NK-92 (cell line): Measurements from ENCODE around the gene APOD.
"Not testable (repeated sequence)": the region's sequence is repeated elsewhere in the genome, so short reads cannot be mapped to it uniquely, and the experiment has no call there.

Experiments used
- DNase-seq: peaks from one replicate; lab custom pipeline; 2025; ENCODE audit not compliant: unreplicated experiment; lab: John Stamatoyannopoulos, UW

APOD gene

GRCh38 chr3:195617784-195618659 lies 34.3 kb upstream of the APOD start:
- not testable (repeated sequence) for DNase-seq

DNA sequence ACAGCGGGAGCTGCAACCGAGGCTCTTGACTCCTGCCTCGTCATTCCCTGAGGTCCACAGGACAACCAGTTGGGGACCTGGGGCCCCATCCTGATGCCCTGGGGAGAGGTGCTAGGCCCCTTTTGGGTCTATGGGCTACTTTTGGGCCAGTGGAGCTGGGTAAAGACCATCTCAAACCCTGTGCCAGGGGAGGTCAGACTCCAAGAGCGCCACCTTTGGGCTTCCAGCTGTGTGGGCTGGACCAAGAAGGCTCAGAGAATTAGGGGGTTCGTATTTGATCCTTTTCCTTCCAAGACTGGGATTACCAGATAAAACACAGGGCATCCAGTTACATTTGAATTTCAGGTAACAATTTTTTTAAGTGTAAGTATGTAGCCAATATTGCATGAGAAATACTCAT lies 33.4 kb upstream of the APOD start:
- DNase-seq = not testable (repeated sequence)

DNA sequence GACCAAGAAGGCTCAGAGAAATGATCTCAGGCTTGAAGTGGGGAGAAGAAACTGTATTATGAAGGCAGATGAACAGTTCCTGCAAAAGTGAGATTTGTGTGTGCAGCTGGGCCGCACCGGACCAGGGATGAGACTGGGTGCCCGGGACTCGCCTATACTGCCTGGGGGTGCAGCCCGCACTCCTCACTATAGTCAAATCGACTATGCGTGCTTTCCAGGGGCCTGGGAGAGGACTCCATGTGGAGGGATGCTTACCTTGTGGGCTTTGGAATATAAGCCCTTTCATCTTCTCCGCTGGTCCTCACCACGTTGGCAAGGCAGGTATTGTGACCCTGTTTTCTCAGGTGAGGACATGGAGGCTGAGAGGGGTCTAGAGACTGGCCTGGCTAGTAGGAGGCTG lies 32.9 kb upstream of the APOD start:
- DNase-seq = no peak

- not testable (repeated sequence) for DNase-seq
Measured at GRCh38 chr3:195615952-195616537, 32.3 kb upstream of the APOD start.

DNA sequence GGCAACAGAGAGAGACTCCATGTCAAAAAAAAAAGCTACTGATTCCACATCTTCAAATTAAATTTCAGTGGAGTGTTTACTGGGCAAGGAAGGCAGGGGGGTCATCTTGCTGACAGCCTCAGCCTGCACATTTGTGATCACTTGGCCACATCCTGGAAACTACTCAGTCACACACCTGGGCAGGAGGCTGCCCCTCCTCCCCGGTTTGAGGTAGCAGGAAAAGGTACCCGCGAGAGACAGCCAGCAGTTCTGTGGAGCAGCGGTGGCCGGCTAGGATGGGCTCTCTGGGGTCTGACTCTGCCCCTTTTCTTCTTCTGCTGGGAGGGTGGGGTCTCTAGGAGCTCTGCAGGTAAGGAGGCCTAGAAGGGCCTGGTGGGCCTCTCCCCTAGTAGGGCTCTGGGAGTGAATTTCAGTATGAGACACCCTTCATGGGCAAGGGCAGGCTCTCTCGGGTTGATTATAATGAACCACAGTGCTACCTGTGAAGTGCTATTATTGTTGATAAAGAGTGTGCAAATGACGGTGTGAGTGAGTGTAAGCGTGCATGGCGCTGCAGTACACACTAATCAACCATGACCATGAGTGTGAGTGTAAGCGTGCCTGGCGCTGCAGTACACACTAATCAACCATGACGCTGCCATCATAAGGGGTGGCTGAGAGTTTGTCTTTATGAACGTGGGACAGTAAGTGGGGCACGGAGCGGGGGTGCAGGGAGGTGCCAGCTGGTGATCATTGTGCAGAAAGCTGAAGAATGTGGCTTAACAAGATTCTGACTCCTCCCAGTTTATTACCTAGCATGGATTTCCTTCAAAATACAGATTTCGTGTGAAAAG lies 31.1 kb upstream of the APOD start:
- not testable (repeated sequence) for DNase-seq

- no peak for DNase-seq
Measured at GRCh38 chr3:195613468-195614069, 29.8 kb upstream of the APOD start.

DNA sequence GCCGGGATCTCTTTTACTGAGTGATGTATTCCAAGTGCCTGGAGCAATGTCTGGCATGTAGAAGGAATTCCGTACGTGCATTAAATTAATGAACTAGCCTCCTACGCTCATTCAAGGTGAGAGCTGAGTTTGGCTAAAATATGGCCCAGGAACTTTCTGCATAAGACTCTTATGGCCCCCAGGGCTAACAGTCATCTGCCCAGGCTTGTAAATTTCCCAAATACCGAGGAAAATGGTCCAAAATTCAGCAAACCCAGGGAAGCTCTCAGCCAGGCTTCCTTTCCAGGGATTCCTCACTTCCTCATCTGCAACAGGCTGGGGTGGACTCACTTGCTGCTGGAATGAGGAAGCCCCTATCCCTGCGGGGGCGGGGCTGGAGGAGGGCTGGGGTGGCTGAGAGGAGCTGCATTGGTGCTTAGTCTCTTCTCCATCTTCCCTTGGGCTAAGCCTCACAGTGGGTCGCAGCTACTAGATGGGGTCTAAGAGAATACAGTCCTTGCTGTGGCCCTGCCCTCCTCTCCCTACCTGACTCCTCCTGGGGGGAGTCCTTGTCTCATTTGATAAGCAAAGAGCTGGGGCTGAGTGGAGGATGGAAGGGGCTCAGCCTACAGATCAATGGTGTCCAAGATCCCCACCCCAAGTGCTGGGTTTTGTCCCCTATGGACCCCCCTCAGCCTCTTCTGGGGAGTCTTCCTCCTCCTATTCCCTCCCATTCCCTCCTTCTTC lies 28.5 kb upstream of the APOD start:
- DNase-seq = no peak

GRCh38 chr3:195609229-195609628 lies 25.5 kb upstream of the APOD start:
- no peak for DNase-seq

GRCh38 chr3:195601785-195602184 lies 18.0 kb upstream of the APOD start:
- not testable (repeated sequence) for DNase-seq

DNA sequence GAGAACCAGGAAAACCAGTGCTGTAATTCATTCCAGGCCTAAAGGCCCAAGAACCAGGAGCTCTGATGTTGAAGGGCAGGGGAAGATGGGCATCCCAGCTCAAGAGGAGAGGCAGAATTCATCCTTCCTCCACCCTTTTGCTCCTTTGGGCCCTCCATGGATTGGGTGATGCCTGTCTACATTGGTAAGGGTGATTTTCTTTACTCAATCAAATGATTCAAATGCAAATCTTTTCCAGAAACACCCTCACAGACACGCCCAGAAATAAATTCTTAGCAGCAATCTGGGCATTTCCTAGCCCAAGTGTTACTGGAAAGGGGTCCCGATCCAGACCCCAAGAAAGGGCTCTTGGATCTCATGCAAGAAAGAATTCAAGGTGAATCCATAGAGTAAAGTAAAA lies 17.6 kb upstream of the APOD start:
- DNase-seq = no peak

DNA sequence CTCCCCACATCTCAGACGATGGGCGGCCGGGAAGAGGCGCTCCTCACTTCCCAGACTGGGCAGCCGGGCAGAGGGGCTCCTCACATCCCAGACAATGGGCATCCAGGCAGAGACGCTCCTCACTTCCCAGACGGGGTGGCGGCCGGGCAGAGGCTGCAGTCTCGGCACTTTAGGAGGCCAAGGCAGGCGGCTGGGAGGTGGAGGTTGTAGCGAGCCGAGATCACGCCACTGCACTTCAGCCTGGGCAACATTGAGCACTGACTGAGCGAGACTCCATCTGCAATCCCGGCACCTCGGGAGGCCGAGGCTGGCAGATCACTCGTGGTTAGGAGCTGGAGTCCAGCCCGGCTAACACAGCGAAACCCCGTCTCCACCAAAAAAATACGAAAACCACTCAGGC lies 16.2 kb upstream of the APOD start:
- DNase-seq = not testable (repeated sequence)

- DNase-seq = not testable (repeated sequence)
Measured at GRCh38 chr3:195599516-195599915, 15.8 kb upstream of the APOD start.

- DNase-seq = no peak
Measured at GRCh38 chr3:195597848-195598247, 14.1 kb upstream of the APOD start.

DNA sequence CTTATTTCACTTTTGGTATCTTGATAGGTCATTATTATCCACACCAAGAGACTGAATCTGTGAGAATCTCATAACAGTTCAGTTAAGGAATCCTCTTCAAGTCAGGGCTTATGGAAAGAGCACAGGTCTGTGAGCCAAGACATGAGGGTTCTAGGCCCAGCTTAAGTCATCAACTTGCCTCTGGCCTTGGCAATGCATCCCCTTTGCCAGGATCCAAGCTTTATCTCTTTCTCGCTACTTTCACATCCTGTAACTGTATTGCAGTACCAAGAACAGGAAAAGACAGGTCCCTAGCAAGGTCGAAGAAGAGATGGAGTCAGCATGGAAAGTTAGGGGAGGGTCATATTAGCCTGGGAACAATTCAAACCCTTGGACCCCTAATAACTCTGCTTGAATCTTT lies 13.5 kb upstream of the APOD start:
- DNase-seq = no peak

DNA sequence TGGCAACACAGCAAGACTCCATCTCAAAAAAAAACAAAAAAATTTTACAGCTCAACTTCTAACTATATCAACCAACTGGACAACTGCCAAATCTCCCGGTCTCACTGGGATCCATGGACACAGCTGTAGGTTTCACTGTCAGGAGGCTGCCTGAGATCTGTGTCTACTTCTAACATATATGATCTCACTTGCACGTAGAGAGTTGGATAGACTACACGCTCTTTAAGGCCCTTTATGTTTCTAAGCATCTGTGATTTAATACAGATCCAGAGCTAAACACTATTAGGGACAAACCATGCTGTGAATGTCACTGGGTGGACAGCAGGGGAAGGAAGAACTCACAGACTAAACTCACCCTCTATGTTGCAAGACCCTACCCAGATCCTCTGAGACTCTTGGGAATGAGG lies 13.0 kb upstream of the APOD start:
- no peak for DNase-seq

DNA sequence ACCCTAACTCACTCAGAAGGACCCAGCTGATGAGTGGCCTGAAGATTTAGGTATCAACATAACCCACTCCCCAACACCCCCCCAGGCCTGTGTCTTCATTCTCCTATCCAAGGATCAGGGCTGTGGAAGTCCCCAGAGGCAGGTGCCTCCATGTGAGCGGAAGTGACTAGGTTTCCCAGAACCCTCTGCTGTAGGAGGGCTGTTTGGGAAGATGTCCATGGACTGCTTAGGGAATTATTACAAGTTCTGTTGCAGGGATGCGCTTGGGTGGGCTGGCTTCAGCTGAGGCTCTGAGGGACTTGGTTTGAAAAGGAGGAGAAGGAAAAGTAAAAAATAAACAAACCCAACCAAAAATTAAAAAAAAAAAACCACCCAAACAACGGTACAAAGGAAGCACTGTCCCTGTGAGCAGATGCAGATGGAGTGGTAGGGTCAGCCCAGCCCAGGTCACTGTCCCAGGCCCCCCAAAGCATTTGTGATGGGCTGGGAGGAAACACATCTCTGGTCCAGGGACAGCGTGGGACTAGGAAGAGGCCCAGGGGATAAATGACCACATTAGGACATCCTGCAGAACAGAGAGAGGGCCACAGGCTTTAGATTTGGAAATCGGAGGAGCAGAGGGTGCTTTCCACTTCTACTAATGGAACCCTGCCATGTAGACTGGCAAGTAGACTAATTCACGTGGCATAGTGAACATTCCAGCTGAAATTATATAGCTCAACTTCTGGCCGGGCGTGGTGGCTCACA lies 12.2 kb upstream of the APOD start:
- DNase-seq = no peak

- no peak for DNase-seq
Measured at GRCh38 chr3:195591852-195592251, 8.1 kb upstream of the APOD start.

- no peak for DNase-seq
Measured at GRCh38 chr3:195591220-195591619, 7.5 kb upstream of the APOD start.

DNA sequence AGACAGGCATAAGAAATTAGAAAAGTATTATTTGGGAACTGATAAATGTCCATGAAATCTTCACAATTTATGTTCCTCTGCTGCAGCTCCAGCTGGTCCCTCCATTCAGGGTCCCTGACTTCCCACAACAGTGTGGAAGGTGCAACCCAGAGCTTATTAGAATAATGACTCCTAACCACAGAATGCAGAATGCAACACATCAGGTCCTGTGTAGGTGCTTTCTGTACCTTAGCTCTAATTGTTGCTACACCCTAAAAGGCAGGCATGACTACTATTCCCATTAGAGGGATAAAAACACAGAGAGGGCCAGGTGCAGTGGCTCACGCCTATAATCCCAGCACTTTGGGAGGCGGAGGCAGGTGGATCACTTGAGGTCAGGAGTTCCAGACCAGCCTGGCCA lies 6.6 kb upstream of the APOD start:
- DNase-seq = not testable (repeated sequence)

- not testable (repeated sequence) for DNase-seq
Measured at GRCh38 chr3:195589796-195590195, 6.1 kb upstream of the APOD start.
